ENCODE data around the gene TRMT10B. TPM values are rescaled to one million over a fixed set of nuclear protein-coding genes. Genes with fewer than 3 reads are reported as not detected.
"Not testable (repeated sequence)": the region's sequence is repeated elsewhere in the genome, so short reads cannot be mapped to it uniquely, and the experiment has no call there.

Gene TRMT10B
- total RNA-seq, 4 donors from 2014 or later, result 5.5 to 11.2 (median 6.8) TPM

DNA sequence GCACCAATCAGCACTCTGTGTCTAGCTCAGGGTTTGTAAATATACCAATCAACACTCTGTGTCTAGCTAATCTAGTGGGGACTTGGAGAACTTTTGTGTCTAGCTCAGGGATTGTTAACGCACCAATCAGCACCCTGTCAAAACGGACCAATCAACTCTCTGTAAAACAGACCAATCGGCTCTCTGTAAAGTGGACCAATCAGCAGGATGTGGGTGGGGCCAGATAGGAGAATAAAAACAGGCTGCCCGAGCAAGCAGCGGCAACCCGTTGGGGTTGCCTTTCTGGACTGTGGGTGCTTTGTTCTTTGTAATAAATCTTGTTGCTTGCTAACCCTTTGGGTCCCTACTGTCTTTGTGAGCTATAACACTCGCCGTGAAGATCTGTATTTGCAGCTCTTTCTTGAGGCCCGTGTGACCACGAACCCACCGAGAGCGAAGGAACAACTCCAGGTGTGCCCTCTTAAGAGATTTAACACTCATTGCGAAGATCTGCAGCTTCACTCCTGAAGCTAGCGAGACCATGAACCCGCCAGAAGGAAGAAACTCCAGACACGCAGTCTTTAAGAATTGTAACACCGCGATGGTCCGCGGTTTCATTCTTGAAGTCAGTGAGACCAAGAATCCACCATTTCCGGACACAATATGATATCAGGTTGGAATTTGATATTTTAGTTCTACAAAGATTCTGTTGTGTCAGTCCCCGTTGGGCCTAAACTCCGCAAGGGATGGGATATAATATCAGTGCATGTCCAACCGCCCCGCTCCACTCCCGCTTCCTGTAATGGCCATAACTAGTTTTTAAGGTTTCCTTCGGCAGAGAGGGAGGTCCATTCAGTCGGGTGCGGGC is 740 bp upstream of the TRMT10B start:
- WGBS, result 92% methylated on average over 29 of the region's 29 CpGs
- peak overlapping the region; percentile 82 to 98 (median 84) for H3K4me3 ChIP-seq

DNA sequence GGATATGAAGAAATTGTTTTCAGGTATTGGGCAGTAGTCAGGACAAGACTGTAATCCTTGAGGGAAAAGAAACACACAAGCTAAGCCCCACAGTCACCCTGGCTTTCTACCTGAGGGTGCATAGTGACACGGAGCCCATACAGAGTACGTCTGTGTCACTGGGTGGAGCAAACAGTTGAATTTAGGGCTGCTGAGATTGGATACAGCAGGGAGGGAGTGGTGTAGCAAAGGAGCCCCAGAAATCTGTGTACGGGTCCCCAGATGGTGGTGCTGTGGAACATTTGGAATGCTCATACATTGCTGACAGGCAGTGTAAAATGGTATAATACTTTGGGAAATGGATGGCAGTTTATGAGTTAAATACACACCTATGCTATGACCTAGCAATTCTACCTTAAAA is 5.1 kb downstream of the TRMT10B start:
- H3K27me3 ChIP-seq, result no peaks in the 10 kb centered on the region

More for the DNA sequence above, 740 bp upstream of the TRMT10B start:
- intact Hi-C loops (cut with DNase I), result no loop called here
- Histone ChIP-seq H3K27ac (replicated peaks in 1 of 4) (peak overlapping the region; percentile 80 to 88 (median 84)), H3K36me3 (no peaks in the 10 kb centered on the region), H3K27me3 (no peaks in the 10 kb centered on the region), H3K4me1 (peaks cover 14 to 27% (median 19%) of the 10 kb centered on the region in 4 donors), H3K9me3 (no peaks in the 10 kb centered on the region)
- DNase-seq (ENCODE audit: extremely low spot score), result no peak
- TF ChIP-seq POLR2A (IDR thresholded peaks at IDR 0.05; ENCODE audit: low read depth) (no peak), POLR2AphosphoS5 (IDR thresholded peaks at IDR 0.05) (no peak), EP300 (IDR thresholded peaks at IDR 0.05) (no peak)
- TF ChIP-seq, protein P1, sequence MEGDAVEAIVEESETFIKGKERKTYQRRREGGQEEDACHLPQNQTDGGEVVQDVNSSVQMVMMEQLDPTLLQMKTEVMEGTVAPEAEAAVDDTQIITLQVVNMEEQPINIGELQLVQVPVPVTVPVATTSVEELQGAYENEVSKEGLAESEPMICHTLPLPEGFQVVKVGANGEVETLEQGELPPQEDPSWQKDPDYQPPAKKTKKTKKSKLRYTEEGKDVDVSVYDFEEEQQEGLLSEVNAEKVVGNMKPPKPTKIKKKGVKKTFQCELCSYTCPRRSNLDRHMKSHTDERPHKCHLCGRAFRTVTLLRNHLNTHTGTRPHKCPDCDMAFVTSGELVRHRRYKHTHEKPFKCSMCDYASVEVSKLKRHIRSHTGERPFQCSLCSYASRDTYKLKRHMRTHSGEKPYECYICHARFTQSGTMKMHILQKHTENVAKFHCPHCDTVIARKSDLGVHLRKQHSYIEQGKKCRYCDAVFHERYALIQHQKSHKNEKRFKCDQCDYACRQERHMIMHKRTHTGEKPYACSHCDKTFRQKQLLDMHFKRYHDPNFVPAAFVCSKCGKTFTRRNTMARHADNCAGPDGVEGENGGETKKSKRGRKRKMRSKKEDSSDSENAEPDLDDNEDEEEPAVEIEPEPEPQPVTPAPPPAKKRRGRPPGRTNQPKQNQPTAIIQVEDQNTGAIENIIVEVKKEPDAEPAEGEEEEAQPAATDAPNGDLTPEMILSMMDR (IDR thresholded peaks at IDR 0.05), result no peak

DNA sequence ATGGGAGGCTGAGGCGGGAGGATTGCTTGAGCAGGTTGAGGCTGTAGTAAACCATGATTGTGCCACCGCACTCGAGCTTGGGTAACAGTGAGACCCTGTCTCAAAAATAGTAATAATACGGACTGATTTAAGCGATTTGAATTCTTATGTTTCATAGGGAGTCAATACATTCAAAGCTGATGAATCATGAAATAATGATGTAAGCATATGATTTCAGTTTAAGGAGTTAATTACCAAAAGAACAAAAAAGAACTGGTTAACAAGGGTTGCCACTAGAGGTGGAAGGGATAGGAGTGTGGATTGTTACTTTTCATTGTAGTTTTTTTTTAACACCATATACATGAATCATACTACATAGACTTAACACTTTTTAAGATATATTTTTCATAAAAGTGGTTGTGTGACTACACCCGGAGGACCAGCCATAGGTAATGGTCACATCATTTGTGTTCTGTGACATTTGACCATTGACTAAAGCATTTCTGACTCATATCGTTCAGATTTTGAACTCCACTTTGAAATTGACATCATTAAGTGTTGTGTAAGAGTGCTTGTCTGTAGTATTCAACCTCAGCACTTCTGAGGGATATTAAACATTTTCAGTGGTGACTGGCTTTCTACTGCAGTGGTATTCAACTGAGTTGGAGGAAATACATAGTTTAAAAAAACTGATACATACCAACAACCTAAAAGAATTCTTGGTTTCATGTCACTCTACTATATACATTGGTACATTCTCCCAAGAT is 7.0 kb downstream of the TRMT10B start:
- H3K27ac ChIP-seq (replicated peaks in 1 of 4), result no peak overlapping the region
- peaks cover 0 to 7% (median under 1%) of the 10 kb centered on the region in 4 donors for H3K4me1 ChIP-seq
- H3K27me3 ChIP-seq, result no peaks in the 10 kb centered on the region
- WGBS, result 94% methylated on average over 7 of the region's 7 CpGs
- TF ChIP-seq POLR2AphosphoS5 (IDR thresholded peaks at IDR 0.05) (no peak), EP300 (IDR thresholded peaks at IDR 0.05) (no peak), POLR2A (IDR thresholded peaks at IDR 0.05; ENCODE audit: low read depth) (no peak)
- TF ChIP-seq, protein P1 (IDR thresholded peaks at IDR 0.05), result no peak
- no peak overlapping the region for H3K4me3 ChIP-seq
- intact Hi-C loops (cut with DNase I), result no loop called here
- H3K9me3 ChIP-seq, result no peaks in the 10 kb centered on the region
- no peak for DNase-seq (ENCODE audit: extremely low spot score)
- H3K36me3 ChIP-seq, result peaks cover 0 to 24% (median 9%) of the 10 kb centered on the region in 4 donors

More for the DNA sequence above, 5.1 kb downstream of the TRMT10B start:
- H3K9me3 ChIP-seq, result no peaks in the 10 kb centered on the region
- intact Hi-C loops (cut with DNase I), result no loop called here
- WGBS, result 86% methylated on average over 3 of the region's 3 CpGs
- peaks cover 10 to 24% (median 14%) of the 10 kb centered on the region in 4 donors for H3K4me1 ChIP-seq
- no peak overlapping the region for H3K27ac ChIP-seq (replicated peaks in 1 of 4)
- peaks cover 0 to 10% (median 4%) of the 10 kb centered on the region in 4 donors for H3K36me3 ChIP-seq
- TF ChIP-seq POLR2A (IDR thresholded peaks at IDR 0.05; ENCODE audit: low read depth) (no peak), POLR2AphosphoS5 (IDR thresholded peaks at IDR 0.05) (no peak), EP300 (IDR thresholded peaks at IDR 0.05) (no peak)
- TF ChIP-seq, protein P1 (IDR thresholded peaks at IDR 0.05), result no peak
- no peak overlapping the region for H3K4me3 ChIP-seq
- no peak for DNase-seq (ENCODE audit: extremely low spot score)

DNA sequence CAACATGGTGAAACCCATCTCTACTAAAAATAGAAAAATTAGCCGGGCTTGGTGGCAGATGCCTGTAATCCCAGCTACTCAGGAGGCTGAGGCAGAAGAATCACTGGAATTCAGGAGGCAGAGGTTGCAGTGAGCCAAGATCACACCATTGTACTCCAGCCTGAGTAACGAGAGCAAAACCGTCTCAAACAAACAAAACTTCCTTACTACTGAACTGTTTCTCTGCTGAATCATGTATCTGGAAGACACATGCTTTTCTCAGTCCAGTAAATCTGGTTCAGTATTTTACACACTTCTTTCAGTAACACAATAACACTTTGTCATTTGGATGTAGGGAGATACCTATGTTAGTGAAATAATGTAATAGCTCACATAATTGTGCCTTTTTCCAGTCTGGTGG is 7.9 kb downstream of the TRMT10B start:
- H3K27ac ChIP-seq (replicated peaks in 1 of 4), result no peak overlapping the region

DNA sequence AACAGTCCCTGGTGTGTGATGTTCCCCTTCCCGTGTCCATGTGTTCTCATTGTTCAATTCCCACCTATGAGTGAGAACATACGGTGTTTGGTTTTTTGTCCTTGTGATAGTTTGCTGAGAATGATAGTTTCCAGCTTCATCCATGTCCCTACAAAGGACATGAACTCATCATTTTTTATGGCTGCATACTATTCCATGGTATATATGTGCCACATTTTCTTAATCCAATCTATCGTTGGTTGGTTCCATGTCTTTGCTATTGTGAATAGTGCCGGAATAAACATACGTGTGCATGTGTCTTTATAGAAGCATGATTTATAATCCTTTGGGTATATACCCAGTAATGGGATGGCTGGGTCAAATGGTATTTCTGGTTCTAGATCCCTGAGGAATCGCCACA is 11.7 kb downstream of the TRMT10B start:
- DNase-seq (ENCODE audit: extremely low spot score); H3K9me3 ChIP-seq; H3K4me3 ChIP-seq; H3K27me3 ChIP-seq; H3K27ac ChIP-seq (replicated peaks in 1 of 4); intact Hi-C loops (cut with DNase I); H3K4me1 ChIP-seq: not testable (repeated sequence)
- WGBS, result 96% methylated on average over 5 of the region's 6 CpGs
- H3K36me3 ChIP-seq, result peaks cover 0 to 44% (median 16%) of the 10 kb centered on the region in 4 donors

More for the DNA sequence above, 7.9 kb downstream of the TRMT10B start:
- no peak for DNase-seq (ENCODE audit: extremely low spot score)
- Histone ChIP-seq H3K4me1 (peaks cover 0 to 3% (median 0%) of the 10 kb centered on the region in 4 donors), H3K9me3 (no peaks in the 10 kb centered on the region), H3K36me3 (peaks cover 0 to 24% (median 9%) of the 10 kb centered on the region in 4 donors), H3K27me3 (no peaks in the 10 kb centered on the region), H3K4me3 (no peak overlapping the region)
- intact Hi-C loops (cut with DNase I), result no loop called here
- TF ChIP-seq EP300 (IDR thresholded peaks at IDR 0.05) (no peak), POLR2A (IDR thresholded peaks at IDR 0.05; ENCODE audit: low read depth) (no peak), POLR2AphosphoS5 (IDR thresholded peaks at IDR 0.05) (no peak)
- TF ChIP-seq, protein P1 (IDR thresholded peaks at IDR 0.05), result no peak
- 74% methylated on average over 3 of the region's 3 CpGs for WGBS
